IMR-90 (cell line): ENCODE results near the gene ZNF765. TPM values are rescaled to one million over a fixed set of nuclear protein-coding genes. Genes with fewer than 3 reads are reported as not detected.
"Not testable (repeated sequence)": the region's sequence is repeated elsewhere in the genome, so short reads cannot be mapped to it uniquely, and the experiment has no call there.

Experiments
- ATAC-seq: fragments of 200-7000 bp; cut with Tn5 transposase; 2 replicates; pipeline ENCODE4 v1.9.1; 2020; ENCODE audit warnings: low read depth, mild to moderate bottlenecking, moderate library complexity
- BruUV-seq: library from RNA; stranded (reverse); fragments of 400-500 nt; replicated peaks from 2 replicates; lab custom pipeline; 2021; lab: Mats Ljungman, UMichigan
- CTCF ChIA-PET: fragments of 300-600 bp; formaldehyde crosslinking; extraction: SDS; loops from one replicate; lab custom pipeline; 2021; ENCODE audit warnings: antibody characterized with exemption; lab: Yijun Ruan, JAX
- POLR2A ChIA-PET: fragments of 300-600 bp; sonication (Branson Sonifier 250); formaldehyde crosslinking; loops from one replicate; lab custom pipeline; 2022; ENCODE audit warnings: antibody characterized with exemption; ENCODE audit not compliant: unreplicated experiment; lab: Charles Lee
- DNase-seq: peaks from one replicate; pipeline ENCODE4 v3.0.0; 2013
- H2AFZ ChIP-seq: replicated peaks from 2 replicates; pipeline ENCODE3; 2013; ENCODE audit warnings: low read length, mild to moderate bottlenecking; ENCODE audit not compliant: poor library complexity
- H2AK5ac ChIP-seq: 2 replicates; pipeline ENCODE4 v1.6.1; 2013; ENCODE audit warnings: low read depth, low read length, inconsistent platforms
- H2AK9ac ChIP-seq: replicated peaks from 2 replicates; pipeline ENCODE3; 2013; ENCODE audit warnings: mild to moderate bottlenecking, low read depth, low read length, moderate library complexity; ENCODE audit not compliant: poor library complexity
- H2BK120ac ChIP-seq: 2 replicates; pipeline ENCODE4 v1.6.1; 2013; ENCODE audit warnings: low read depth, low read length, inconsistent platforms
- H2BK15ac ChIP-seq: 3 replicates; pipeline ENCODE4 v1.6.1; 2013; ENCODE audit warnings: low read depth, low read length, inconsistent platforms
- H2BK20ac ChIP-seq: 2 replicates; pipeline ENCODE4 v1.6.1; 2013; ENCODE audit warnings: low read depth, mild to moderate bottlenecking, inconsistent platforms, low read length, moderate library complexity
- H2BK5ac ChIP-seq: 2 replicates; pipeline ENCODE4 v1.6.1; 2013; ENCODE audit warnings: mild to moderate bottlenecking, low read depth, low read length, inconsistent platforms; ENCODE audit not compliant: poor library complexity, severe bottlenecking
- H3K14ac ChIP-seq: replicated peaks from 2 replicates; pipeline ENCODE4 v1.6.1; 2013; ENCODE audit warnings: low read depth, low read length, inconsistent platforms
- H3K18ac ChIP-seq: 2 replicates; pipeline ENCODE4 v1.6.1; 2013; ENCODE audit warnings: low read depth, low read length, control low read depth
- H3K23ac ChIP-seq: 2 replicates; pipeline ENCODE4 v1.6.1; 2013; ENCODE audit warnings: low read depth, low read length, inconsistent platforms
- H3K27ac ChIP-seq: 2 replicates; pipeline ENCODE4 v1.5.1; 2013; ENCODE audit warnings: mild to moderate bottlenecking, control low read depth, low read length; ENCODE audit not compliant: insufficient read depth
- H3K27me3 ChIP-seq: 2 replicates; pipeline ENCODE4 v1.6.1; 2013; ENCODE audit warnings: low read length; ENCODE audit not compliant: control insufficient read depth, insufficient read depth
- H3K36me3 ChIP-seq: 2 replicates; pipeline ENCODE4 v1.6.1; 2013; ENCODE audit warnings: low read length, mixed read lengths; ENCODE audit not compliant: control insufficient read depth, insufficient read depth
- H3K4ac ChIP-seq: 2 replicates; pipeline ENCODE4 v1.6.1; 2013; ENCODE audit warnings: low read depth, low read length, inconsistent platforms
- H3K4me1 ChIP-seq: 2 replicates; pipeline ENCODE4 v1.6.1; 2013; ENCODE audit warnings: low read length, mixed read lengths; ENCODE audit not compliant: control insufficient read depth, insufficient read depth
- H3K4me2 ChIP-seq: 2 replicates; pipeline ENCODE4 v1.6.1; 2013; ENCODE audit warnings: low read depth, mild to moderate bottlenecking, control low read depth, low read length, moderate library complexity
- H3K4me3 ChIP-seq: 2 replicates; pipeline ENCODE4 v1.5.1; 2013; ENCODE audit warnings: low read depth, mild to moderate bottlenecking, control low read depth, low read length, moderate library complexity; ENCODE audit not compliant: insufficient read depth
- H3K56ac ChIP-seq: 2 replicates; pipeline ENCODE4 v1.6.1; 2013; ENCODE audit warnings: low read length, inconsistent platforms; ENCODE audit not compliant: insufficient read depth; ENCODE audit errors: extremely low read depth
- H3K79me1 ChIP-seq, 2 experiments: 2 replicates each; pipeline ENCODE4 v1.6.1; 2013; ENCODE audit warnings: low read length in 2 of 2, inconsistent platforms in 1 of 2, low read depth in 1 of 2
- H3K9ac ChIP-seq: 2 replicates; pipeline ENCODE4 v1.6.1; 2013; ENCODE audit warnings: low read depth, low read length, control low read depth
- H3K9me1 ChIP-seq: 2 replicates; pipeline ENCODE4 v1.6.1; 2013; ENCODE audit warnings: low read length, inconsistent platforms; ENCODE audit not compliant: insufficient read depth
- H3K9me3 ChIP-seq: 2 replicates; pipeline ENCODE4 v1.6.1; 2013; ENCODE audit warnings: low read length; ENCODE audit not compliant: control insufficient read depth, insufficient read depth
- H4K20me1 ChIP-seq: 2 replicates; pipeline ENCODE4 v1.6.1; 2013; ENCODE audit warnings: low read length, inconsistent platforms; ENCODE audit not compliant: insufficient read depth
- H4K5ac ChIP-seq: 2 replicates; pipeline ENCODE4 v1.6.1; 2013; ENCODE audit warnings: mild to moderate bottlenecking, low read depth, low read length, control low read depth
- H4K8ac ChIP-seq, 2 experiments: 2 replicates each; pipeline ENCODE4 v1.6.1; 2013; ENCODE audit warnings: low read depth in 2 of 2, low read length in 2 of 2, control low read depth in 1 of 2, inconsistent platforms in 1 of 2
- H4K91ac ChIP-seq: 2 replicates; pipeline ENCODE4 v1.6.1; 2013; ENCODE audit warnings: low read depth, low read length, inconsistent platforms; ENCODE audit not compliant: insufficient read depth
- WGBS, 2 experiments: methylation state at CpG; one replicate each; pipeline versions ENCODE4 v1.1.5 to v1.1.7; 2013; ENCODE audit warnings: missing lambda C conversion rate in 2 of 2; ENCODE audit not compliant: insufficient read length in 1 of 2; ENCODE audit errors: extremely low coverage in 2 of 2; 5-methylcytosine and 5-hydroxymethylcytosine counted together
- dilution Hi-C: fragments of 300-500 bp; cut with HindIII; formaldehyde crosslinking; loops from one replicate; pipeline ENCODE4 v1.14.3; 2018; ENCODE audit warnings: low sequenced_read_pairs; ENCODE audit not compliant: unreplicated experiment
- in situ Hi-C: fragments of 300-500 bp; cut with MboI; formaldehyde crosslinking; loops from 3 replicates; pipeline ENCODE4 v1.14.3; 2019; ENCODE audit warnings: low sequenced_read_pairs, inconsistent platforms, mixed read lengths
- intact Hi-C: fragments of 100-400 bp; cut with micrococcal nuclease; formaldehyde crosslinking; loops from 2 replicates; pipeline ENCODE4 v1.10.0; 2022
- polyA plus RNA-seq, 3 experiments: library from polyadenylated mRNA; depleted of rRNA; stranded (reverse); fragments of >200 nt; gene quantifications; 2 replicates each; pipeline ENCODE4 v1.2.3, GENCODE V29; 2012; ENCODE audit warnings: low replicate concordance in 1 of 3
- total RNA-seq: library from RNA; depleted of rRNA; stranded (reverse); fragments of >200 nt; gene quantifications from 2 replicates; pipeline ENCODE4 v1.2.3, GENCODE V29; 2012

Gene ZNF765
- total and polyA plus RNA-seq, 2 of the 4 experiments (the other 2 are of a cell fraction), result 2.3 to 18.1 TPM

DNA sequence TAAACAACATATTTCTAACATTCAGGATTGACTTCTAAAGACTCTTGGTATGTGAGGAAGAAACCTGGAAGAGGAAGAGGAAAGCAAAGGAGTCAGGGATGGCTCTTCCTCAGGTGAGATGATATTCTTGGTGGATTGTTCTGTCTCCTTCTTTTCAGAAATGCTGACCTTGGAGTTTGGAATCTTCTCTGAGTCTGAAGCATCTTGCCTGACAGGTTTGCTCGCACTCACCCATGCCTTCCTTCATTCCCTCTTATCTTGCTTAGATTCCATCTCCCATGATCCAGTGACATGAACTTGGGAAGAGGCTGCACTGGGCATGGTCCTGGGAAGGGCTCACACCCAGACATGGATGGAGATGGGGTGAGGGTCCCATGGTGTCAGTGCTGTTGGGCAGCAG lies 3.0 kb downstream of the ZNF765 start:
- dilution Hi-C loops, POLR2A ChIA-PET: not testable (repeated sequence)

More for the DNA sequence above, 3.0 kb downstream of the ZNF765 start:
- H3K4me2 ChIP-seq, H2BK20ac ChIP-seq, H3K4me3 ChIP-seq, H2BK120ac ChIP-seq, H3K79me1 ChIP-seq, H3K27me3 ChIP-seq, H2BK15ac ChIP-seq, H3K14ac ChIP-seq, H3K23ac ChIP-seq, H4K5ac ChIP-seq, H3K9ac ChIP-seq, H4K91ac ChIP-seq, H3K4me1 ChIP-seq, H3K9me3 ChIP-seq, CTCF ChIA-PET, H3K27ac ChIP-seq, H3K4ac ChIP-seq, H4K20me1 ChIP-seq, ATAC-seq, BruUV-seq, in situ Hi-C loops, H3K18ac ChIP-seq, H2AK9ac ChIP-seq, H4K8ac ChIP-seq, DNase-seq, H2AK5ac ChIP-seq, H3K9me1 ChIP-seq, H2AFZ ChIP-seq, H3K56ac ChIP-seq, H2BK5ac ChIP-seq: not testable (repeated sequence)
- H3K36me3 ChIP-seq, result peaks cover 32% of the 10 kb centered on the region
- intact Hi-C loops, result loop anchor here (10.0 kb wide), 1 partner anchor 203 kb away; the partner anchor contains the start of gene ZNF665
- WGBS, 2 experiments, result no CpG with 5 or more reads among the region's 1 CpG
